ENCODE measurements around the gene PM20D1. TPM values are rescaled to one million over a fixed set of nuclear protein-coding genes. Genes with fewer than 3 reads are reported as not detected.

Gene PM20D1
- total and polyA plus RNA-seq, 2 experiments from 2014 or later, result 0.08 TPM; not detected in 1

DNA sequence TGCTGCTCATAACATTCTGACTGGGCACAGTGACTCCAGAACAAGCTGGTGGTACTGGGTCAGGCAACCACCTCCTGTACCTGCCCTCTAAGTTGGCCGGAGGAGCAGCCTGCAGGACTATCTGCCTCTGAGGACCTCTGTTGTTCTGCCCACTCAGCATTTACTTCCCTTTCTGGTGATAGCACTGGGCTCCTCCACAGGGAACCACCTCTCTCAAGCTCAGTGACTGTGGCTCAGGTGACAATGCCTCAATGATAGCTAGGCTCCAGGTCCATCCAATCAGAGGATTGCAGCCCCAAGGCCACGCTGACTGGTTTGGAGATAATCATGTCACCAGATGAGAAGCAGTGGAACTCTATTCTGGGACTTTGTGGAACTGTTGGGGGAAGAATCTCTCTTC is 52.8 kb downstream of the PM20D1 start:
- Histone ChIP-seq H3K27me3 (no peaks in the 10 kb centered on the region), H4K20me1 (ENCODE audit: insufficient read depth, poor library complexity, severe bottlenecking) (no peaks in the 10 kb centered on the region), H3K4me2 (no peak overlapping the region), H3K4me1 (ENCODE audit: insufficient read depth) (peaks cover 6% of the 10 kb centered on the region), H3K4me3 (no peak overlapping the region), H3K79me2 (no peaks in the 10 kb centered on the region), H3K36me3 (replicated peaks; ENCODE audit: insufficient read depth, low read depth) (no peaks in the 10 kb centered on the region), H3K9me2 (replicated peaks; ENCODE audit: insufficient read depth) (no peaks in the 10 kb centered on the region), H2AFZ (no peak overlapping the region), H3K9me3 (ENCODE audit: low read depth) (no peaks in the 10 kb centered on the region), H3K27ac (no peak overlapping the region)
- no peak for DNase-seq (ENCODE audit: low spot score)
- WGBS (ENCODE audit: low lambda C conversion rate, missing lambda C conversion rate), result 85% methylated on average over 2 of the region's 2 CpGs
- TF ChIP-seq EZH2phosphoT487 (IDR thresholded peaks at IDR 0.05; ENCODE audit: low read depth, severe bottlenecking, unreplicated experiment) (no peak), EZH2 (IDR thresholded peaks at IDR 0.05; ENCODE audit: borderline replicate concordance) (no peak), CTCF (IDR thresholded peaks at IDR 0.05; ENCODE audit: poor library complexity) (no peak)

DNA sequence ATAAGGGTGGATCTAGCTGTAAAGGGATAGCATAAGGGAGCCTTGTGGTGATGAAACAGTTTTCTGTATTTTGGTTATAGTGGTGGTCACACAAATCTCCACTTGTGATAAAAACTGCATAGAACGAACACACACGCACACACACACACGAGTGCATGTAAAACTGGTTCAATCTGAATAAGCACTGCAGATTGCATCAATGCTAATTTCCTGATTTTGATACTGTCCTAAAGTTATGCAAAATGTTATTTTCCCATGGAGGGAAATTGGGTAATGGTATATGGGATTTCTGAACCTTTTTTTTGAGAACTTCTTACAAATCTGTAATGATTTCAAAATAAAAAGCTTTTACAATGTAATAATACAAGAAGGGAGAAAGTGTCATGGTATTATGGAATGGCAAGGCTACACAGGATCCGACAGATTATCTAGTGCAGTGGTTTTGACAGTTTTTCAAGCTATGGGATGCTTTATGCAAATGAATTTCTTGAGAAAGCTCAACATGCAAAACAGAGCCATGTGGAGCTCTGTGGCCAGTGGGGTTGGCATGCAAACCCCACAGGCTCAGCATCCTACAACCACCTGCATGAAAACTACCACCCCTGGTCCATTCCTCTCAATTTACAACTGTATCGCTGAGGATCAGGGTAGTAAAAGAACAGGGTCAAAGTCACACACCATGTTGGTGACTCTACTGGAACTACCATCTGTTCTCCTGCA is 55.8 kb downstream of the PM20D1 start:
- Histone ChIP-seq H3K4me3 (no peak overlapping the region), H2AFZ (no peak overlapping the region), H3K4me1 (ENCODE audit: insufficient read depth) (no peaks in the 10 kb centered on the region), H3K4me2 (no peak overlapping the region), H4K20me1 (ENCODE audit: insufficient read depth, poor library complexity, severe bottlenecking) (no peaks in the 10 kb centered on the region), H3K36me3 (replicated peaks; ENCODE audit: insufficient read depth, low read depth) (no peaks in the 10 kb centered on the region), H3K79me2 (no peaks in the 10 kb centered on the region), H3K27ac (no peak overlapping the region), H3K27me3 (no peaks in the 10 kb centered on the region), H3K9me2 (replicated peaks; ENCODE audit: insufficient read depth) (no peaks in the 10 kb centered on the region), H3K9me3 (ENCODE audit: low read depth) (no peaks in the 10 kb centered on the region)
- DNase-seq (ENCODE audit: low spot score), result no peak
- TF ChIP-seq CTCF (IDR thresholded peaks at IDR 0.05; ENCODE audit: poor library complexity) (no peak), EZH2phosphoT487 (IDR thresholded peaks at IDR 0.05; ENCODE audit: low read depth, severe bottlenecking, unreplicated experiment) (no peak), EZH2 (IDR thresholded peaks at IDR 0.05; ENCODE audit: borderline replicate concordance) (no peak)
- 73% methylated on average over 5 of the region's 5 CpGs for WGBS (ENCODE audit: low lambda C conversion rate, missing lambda C conversion rate)

DNA sequence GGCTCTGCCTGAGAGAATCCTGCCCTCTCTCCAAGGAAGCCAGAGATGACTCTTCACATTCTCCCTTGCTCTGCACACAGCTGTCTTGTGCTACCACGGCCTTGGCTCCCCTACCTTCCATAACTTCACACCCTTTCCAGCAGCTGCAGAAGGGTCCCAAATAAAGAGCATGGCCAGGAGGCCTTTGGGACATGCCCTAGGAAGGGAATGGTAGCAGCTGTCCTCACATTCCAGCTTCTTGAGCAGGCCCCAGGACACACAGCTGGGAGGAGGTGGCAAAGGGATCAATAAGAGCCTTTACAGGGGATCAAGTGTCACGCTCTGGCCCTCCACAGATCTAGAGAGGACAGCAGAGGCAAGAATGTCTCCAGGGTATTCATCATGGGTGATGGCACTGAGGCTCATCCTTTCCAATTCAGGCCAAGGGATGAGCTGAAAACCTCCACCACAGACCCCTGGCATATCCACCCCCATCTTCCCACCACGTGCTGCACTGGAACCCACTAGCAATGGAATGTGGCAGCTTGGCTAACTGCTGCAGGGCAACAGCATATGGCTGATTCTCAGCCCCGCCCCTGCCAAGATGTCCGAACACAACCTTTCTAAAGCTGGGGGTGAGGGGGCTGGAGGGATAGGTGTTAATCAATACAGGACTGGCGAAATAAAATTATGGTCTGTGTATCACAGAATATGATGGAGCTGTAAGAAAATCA is 56.8 kb downstream of the PM20D1 start:
- Histone ChIP-seq H3K4me1 (ENCODE audit: insufficient read depth) (no peaks in the 10 kb centered on the region), H2AFZ (no peak overlapping the region), H3K36me3 (replicated peaks; ENCODE audit: insufficient read depth, low read depth) (no peaks in the 10 kb centered on the region), H3K9me2 (replicated peaks; ENCODE audit: insufficient read depth) (no peaks in the 10 kb centered on the region), H3K27me3 (no peaks in the 10 kb centered on the region), H3K79me2 (no peaks in the 10 kb centered on the region), H3K9me3 (ENCODE audit: low read depth) (no peaks in the 10 kb centered on the region), H4K20me1 (ENCODE audit: insufficient read depth, poor library complexity, severe bottlenecking) (no peaks in the 10 kb centered on the region), H3K4me2 (no peak overlapping the region), H3K27ac (no peak overlapping the region), H3K4me3 (no peak overlapping the region)
- 79% methylated on average over 6 of the region's 6 CpGs for WGBS (ENCODE audit: low lambda C conversion rate, missing lambda C conversion rate)
- no peak for TF ChIP-seq EZH2phosphoT487 (IDR thresholded peaks at IDR 0.05; ENCODE audit: low read depth, severe bottlenecking, unreplicated experiment)
- no peak for TF ChIP-seq EZH2 (IDR thresholded peaks at IDR 0.05; ENCODE audit: borderline replicate concordance)
- no peak for TF ChIP-seq CTCF (IDR thresholded peaks at IDR 0.05; ENCODE audit: poor library complexity)
- no peak for DNase-seq (ENCODE audit: low spot score)
